ENCODE measurements around the gene BRD2.

Gene BRD2

GRCh38 chr6:33000055-33000454, 31.7 kb downstream of the BRD2 start:
- Histone ChIP-seq H3K27ac (ENCODE audit: poor library complexity, severe bottlenecking) (no peak overlapping the region), H3K4me1 (ENCODE audit: insufficient read depth, poor library complexity, severe bottlenecking) (no peaks in the 10 kb centered on the region), H3K9me3 (ENCODE audit: severe bottlenecking) (no peaks in the 10 kb centered on the region), H3K4me3 (ENCODE audit: severe bottlenecking) (no peak overlapping the region), H3K36me3 (ENCODE audit: low read depth) (no peaks in the 10 kb centered on the region), H3K27me3 (ENCODE audit: insufficient read depth, poor library complexity, severe bottlenecking) (peaks cover 10% of the 10 kb centered on the region)
- peak; percentile 53; the same call in 2 of the 3 replicates for ATAC-seq (ENCODE audit: low read depth)
- no peak for DNase-seq (ENCODE audit: low spot score)
- peak; percentile 19 for TF ChIP-seq CTCF (IDR thresholded peaks at IDR 0.05; ENCODE audit: poor library complexity, severe bottlenecking)

GRCh38 chr6:33001685-33002084, 33.3 kb downstream of the BRD2 start:
- Histone ChIP-seq H3K4me3 (ENCODE audit: severe bottlenecking) (no peak overlapping the region), H3K27me3 (ENCODE audit: insufficient read depth, poor library complexity, severe bottlenecking) (peaks cover 7% of the 10 kb centered on the region), H3K27ac (ENCODE audit: poor library complexity, severe bottlenecking) (no peak overlapping the region), H3K9me3 (ENCODE audit: severe bottlenecking) (no peaks in the 10 kb centered on the region), H3K36me3 (ENCODE audit: low read depth) (no peaks in the 10 kb centered on the region), H3K4me1 (ENCODE audit: insufficient read depth, poor library complexity, severe bottlenecking) (no peaks in the 10 kb centered on the region)
- ATAC-seq (ENCODE audit: low read depth) (no peak), DNase-seq (ENCODE audit: low spot score) (no peak)
- no peak for TF ChIP-seq CTCF (IDR thresholded peaks at IDR 0.05; ENCODE audit: poor library complexity, severe bottlenecking)

- Histone ChIP-seq H3K27ac (ENCODE audit: poor library complexity, severe bottlenecking) (no peak overlapping the region), H3K27me3 (ENCODE audit: insufficient read depth, poor library complexity, severe bottlenecking) (peaks cover 19% of the 10 kb centered on the region), H3K4me3 (ENCODE audit: severe bottlenecking) (no peak overlapping the region), H3K4me1 (ENCODE audit: insufficient read depth, poor library complexity, severe bottlenecking) (no peaks in the 10 kb centered on the region), H3K36me3 (ENCODE audit: low read depth) (no peaks in the 10 kb centered on the region), H3K9me3 (ENCODE audit: severe bottlenecking) (no peaks in the 10 kb centered on the region)
- ATAC-seq (ENCODE audit: low read depth) (no peak), DNase-seq (ENCODE audit: low spot score) (no peak)
- no peak for TF ChIP-seq CTCF (IDR thresholded peaks at IDR 0.05; ENCODE audit: poor library complexity, severe bottlenecking)
Measured at GRCh38 chr6:33004940-33005339, 36.5 kb downstream of the BRD2 start.

GRCh38 chr6:33007831-33008400, 39.5 kb downstream of the BRD2 start:
- Histone ChIP-seq H3K36me3 (ENCODE audit: low read depth) (no peaks in the 10 kb centered on the region), H3K27ac (ENCODE audit: poor library complexity, severe bottlenecking) (no peak overlapping the region), H3K4me1 (ENCODE audit: insufficient read depth, poor library complexity, severe bottlenecking) (no peaks in the 10 kb centered on the region), H3K9me3 (ENCODE audit: severe bottlenecking) (no peaks in the 10 kb centered on the region), H3K4me3 (ENCODE audit: severe bottlenecking) (no peak overlapping the region), H3K27me3 (ENCODE audit: insufficient read depth, poor library complexity, severe bottlenecking) (peaks cover 24% of the 10 kb centered on the region)
- ATAC-seq (ENCODE audit: low read depth) (no peak), DNase-seq (ENCODE audit: low spot score) (no peak)
- no peak for TF ChIP-seq CTCF (IDR thresholded peaks at IDR 0.05; ENCODE audit: poor library complexity, severe bottlenecking)

Data from RWPE2 (cell line).